Stimulated activated CD4-positive, alpha-beta T cell treated with anti-CD3 and anti-CD28 coated beads, Interleukin-1b, Interleukin-23, amount 100 ng/mL, for 24 hours (primary cell): ENCODE data around the gene RRBP1.

ENCODE experiments used
- DNase-seq, 4 experiments: peaks; one replicate each; pipeline ENCODE4 v3.0.0-alpha.2; 2020; ENCODE audit warnings: low read depth in 4 of 4, low spot score in 1 of 4

RRBP1 gene

GRCh38 chr20:17576215-17576614 is 105.8 kb downstream of the RRBP1 start:
- DNase-seq = no peak

- DNase-seq = no peak
These were observed 108.6 kb downstream of the RRBP1 start for GRCh38 chr20:17573463-17573862.

DNA sequence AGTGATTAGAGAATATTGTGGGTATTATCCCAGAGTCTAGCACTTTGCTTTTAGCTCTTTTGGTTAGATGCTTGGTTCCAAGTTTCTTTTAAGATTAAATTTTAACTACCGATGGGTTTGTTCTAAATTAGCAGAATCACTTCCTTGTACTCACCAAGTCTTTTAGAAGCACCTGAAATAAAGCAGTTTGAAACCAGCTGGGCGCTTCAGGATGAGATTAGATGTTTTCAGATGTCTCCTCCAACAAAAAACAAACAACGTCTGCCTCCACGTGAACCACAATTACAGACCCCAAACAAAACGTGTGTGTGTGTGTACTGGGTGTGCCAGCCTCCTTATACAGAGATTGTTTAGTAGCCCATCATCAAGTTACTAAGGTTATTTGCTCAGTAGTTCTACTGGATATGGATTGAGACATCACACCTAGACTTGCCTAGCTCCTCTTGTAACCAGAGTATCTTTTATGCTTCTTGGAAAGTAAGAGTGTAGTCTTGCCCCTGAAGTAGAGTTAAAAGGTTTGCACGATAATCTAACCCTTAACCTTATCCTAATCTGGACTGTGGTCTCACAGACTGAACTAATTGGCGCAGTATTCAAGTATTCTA is 109.9 kb downstream of the RRBP1 start:
- no peak for DNase-seq

DNA sequence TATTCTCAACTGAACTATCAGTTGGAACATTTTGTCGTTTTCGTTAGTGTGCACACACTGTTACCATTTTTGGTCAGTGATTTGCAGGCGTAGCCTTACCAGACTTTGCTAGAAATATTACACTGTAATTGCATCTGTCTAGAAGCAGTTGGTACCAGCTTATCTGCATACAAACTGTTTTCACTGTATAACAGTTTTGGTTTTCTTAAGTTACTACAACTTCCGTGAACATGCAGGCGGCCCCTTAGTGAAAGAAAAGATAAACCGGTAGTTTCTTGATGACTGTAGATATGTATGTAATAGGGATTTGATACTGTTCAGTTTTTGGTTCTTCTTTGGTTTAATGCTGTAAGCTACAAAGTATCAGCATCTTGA is 110.9 kb downstream of the RRBP1 start:
- DNase-seq = no peak

- no peak for DNase-seq
These were observed 111.5 kb downstream of the RRBP1 start for GRCh38 chr20:17570347-17571152.

GRCh38 chr20:17569616-17570346 is 112.3 kb downstream of the RRBP1 start, which contains the start of gene DSTN:
Gene DSTN (plus strand): TSS chr20:17570075. CDS start chr20:17570209, 134 bp downstream.
- DNase-seq = peak; percentile 65 to 84 (median 72)

GRCh38 chr20:17568972-17569521 is 113.0 kb downstream of the RRBP1 start:
- DNase-seq = no peak

DNA sequence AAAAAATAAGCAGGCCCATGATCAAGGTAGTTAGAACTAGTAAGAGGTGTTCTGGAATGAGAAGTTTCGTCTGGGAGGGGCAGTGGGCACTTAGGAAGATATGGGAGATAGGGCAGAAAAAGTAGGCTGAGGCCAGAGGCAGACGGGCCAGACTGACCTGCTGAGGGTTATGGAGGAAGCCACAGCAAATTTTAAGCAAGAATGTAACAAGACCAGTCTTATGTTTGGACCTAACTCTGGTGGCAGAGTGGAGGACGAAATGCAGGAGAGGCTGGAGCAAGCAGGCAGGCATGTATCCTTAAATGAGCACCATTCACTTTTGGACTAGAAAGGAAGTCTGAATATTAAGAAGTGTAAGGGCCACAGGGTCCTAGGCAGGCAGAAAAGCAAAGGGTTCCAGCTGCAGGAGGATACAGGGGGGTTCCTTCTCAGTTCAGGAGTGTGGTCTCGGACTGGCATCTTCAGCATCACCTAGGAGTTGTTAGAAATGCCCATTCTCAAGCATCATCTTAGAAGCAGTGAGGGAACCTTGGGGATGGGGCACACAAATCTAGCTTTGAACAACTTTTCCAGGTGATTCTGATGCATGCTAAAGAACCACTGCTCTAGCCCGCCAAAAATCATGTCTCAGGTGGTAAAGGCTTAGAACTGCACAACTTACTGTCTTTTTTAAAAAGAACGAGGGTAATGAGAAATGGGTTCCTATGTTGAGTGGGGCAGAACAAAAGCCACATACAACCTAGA is 113.8 kb downstream of the RRBP1 start:
- no peak for DNase-seq

- DNase-seq = no peak
These were observed 115.7 kb downstream of the RRBP1 start for GRCh38 chr20:17566345-17566744.

DNA sequence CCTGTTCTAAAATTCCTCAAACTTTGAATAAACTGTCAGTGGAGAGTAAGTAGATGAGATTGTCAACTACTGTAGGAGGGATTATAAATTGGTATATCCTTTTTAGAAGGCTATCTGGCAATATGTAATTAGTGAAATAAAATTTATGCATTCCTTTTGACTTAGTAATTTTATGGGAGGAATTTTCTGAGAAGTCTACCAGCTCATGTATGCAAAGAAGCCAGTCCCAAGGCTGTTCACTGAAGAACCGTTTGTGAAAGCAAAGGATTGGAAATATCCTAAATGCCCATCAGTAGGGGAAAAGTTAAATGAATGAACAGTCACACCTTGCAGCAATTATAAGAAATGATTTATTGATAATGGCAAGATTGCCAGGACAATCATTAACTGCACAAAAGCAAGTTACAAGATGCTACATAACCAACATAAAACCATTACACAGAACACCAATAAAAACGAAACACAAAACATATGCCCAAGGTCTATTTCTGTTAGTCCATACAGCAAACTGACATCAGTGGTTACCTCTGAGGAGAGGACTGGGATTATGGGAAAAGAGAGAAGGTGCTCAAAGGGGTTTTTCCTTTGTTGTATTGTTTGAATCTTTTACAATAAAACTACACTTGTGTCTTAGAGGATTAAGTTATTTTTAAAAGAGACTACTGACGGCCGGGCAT is 116.7 kb downstream of the RRBP1 start:
- DNase-seq = no peak
